HEK293 (cell line): ENCODE results near the gene AP5S1.

Source experiments
- HOXD13 ChIP-seq: sonication (generic); formaldehyde crosslinking; IDR thresholded peaks from 2 replicates; pipeline ENCODE4 v1.8.0; 2022; ENCODE audit warnings: missing genetic modification reagents, borderline replicate concordance
- IKZF3 ChIP-seq: fragments of 450-650 bp; IDR thresholded peaks from 2 replicates; pipeline ENCODE4 v1.5.0; 2018; ENCODE audit warnings: missing biosample characterization, mild to moderate bottlenecking, missing genetic modification characterization, moderate library complexity
- KLF1 ChIP-seq: fragments of 450-650 bp; formaldehyde crosslinking; IDR thresholded peaks from 2 replicates; pipeline ENCODE4 v1.5.1; 2016; ENCODE audit warnings: missing biosample characterization, missing genetic modification characterization
- KLF8 ChIP-seq: fragments of 450-650 bp; formaldehyde crosslinking; IDR thresholded peaks from 2 replicates; pipeline ENCODE4 v1.5.1; 2016; ENCODE audit warnings: missing biosample characterization, missing genetic modification characterization
- MYNN ChIP-seq: fragments of 450-650 bp; formaldehyde crosslinking; IDR thresholded peaks from 2 replicates; pipeline ENCODE4 v1.5.1; 2016; ENCODE audit warnings: missing biosample characterization, missing genetic modification characterization, borderline replicate concordance
- SETDB1 ChIP-seq: IDR thresholded peaks from one replicate; pipeline ENCODE4 v1.6.1; 2017; ENCODE audit warnings: mild to moderate bottlenecking, low read length, moderate library complexity, mixed read lengths; ENCODE audit not compliant: insufficient read length
- SP2 ChIP-seq: fragments of 450-650 bp; formaldehyde crosslinking; IDR thresholded peaks from 2 replicates; pipeline ENCODE4 v1.5.1; 2016; ENCODE audit warnings: missing biosample characterization, missing genetic modification characterization
- TCF7L2 ChIP-seq: IDR thresholded peaks from 2 replicates; pipeline ENCODE4 v1.6.1; 2011; ENCODE audit warnings: low read depth, mild to moderate bottlenecking, inconsistent platforms, low read length, moderate library complexity, borderline replicate concordance
- TRIM28 ChIP-seq: IDR thresholded peaks from 2 replicates; pipeline ENCODE4 v1.6.1; 2011; ENCODE audit warnings: low read length, control low read depth, borderline replicate concordance
- YY2 ChIP-seq: fragments of 450-650 bp; formaldehyde crosslinking; IDR thresholded peaks from 2 replicates; pipeline ENCODE4 v1.5.1; 2016; ENCODE audit warnings: missing biosample characterization, missing genetic modification characterization
- ZFHX2 ChIP-seq: fragments of 450-650 bp; formaldehyde crosslinking; conservative IDR thresholded peaks from 2 replicates; pipeline ENCODE4 v1.5.1; 2016; ENCODE audit warnings: missing biosample characterization, missing genetic modification characterization
- ZFP41 ChIP-seq: fragments of 450-650 bp; formaldehyde crosslinking; IDR thresholded peaks from 2 replicates; pipeline ENCODE4 v1.5.1; 2016; ENCODE audit warnings: missing biosample characterization, missing genetic modification characterization, borderline replicate concordance
- ZNF112 ChIP-seq: fragments of 450-650 bp; formaldehyde crosslinking; IDR thresholded peaks from 2 replicates; pipeline ENCODE4 v1.5.0; 2017; ENCODE audit warnings: missing biosample characterization, missing genetic modification characterization
- ZNF121 ChIP-seq: fragments of 450-650 bp; formaldehyde crosslinking; IDR thresholded peaks from 2 replicates; pipeline ENCODE4 v1.5.1; 2016; ENCODE audit warnings: missing biosample characterization, missing genetic modification characterization
- ZNF324 ChIP-seq: fragments of 450-650 bp; formaldehyde crosslinking; IDR thresholded peaks from 2 replicates; pipeline ENCODE4 v1.5.1; 2016; ENCODE audit warnings: missing biosample characterization, missing genetic modification characterization
- ZNF366 ChIP-seq: fragments of 450-650 bp; formaldehyde crosslinking; conservative IDR thresholded peaks from 2 replicates; pipeline ENCODE4 v1.5.1; 2016; ENCODE audit warnings: missing biosample characterization, missing genetic modification characterization
- ZNF394 ChIP-seq: fragments of 450-650 bp; formaldehyde crosslinking; IDR thresholded peaks from 2 replicates; pipeline ENCODE4 v1.5.1; 2016; ENCODE audit warnings: missing biosample characterization, missing genetic modification characterization, mild to moderate bottlenecking, moderate library complexity, borderline replicate concordance
- ZNF521 ChIP-seq: fragments of 450-650 bp; formaldehyde crosslinking; IDR thresholded peaks from 2 replicates; pipeline ENCODE4 v1.5.1; 2017; ENCODE audit warnings: missing biosample characterization, mild to moderate bottlenecking, missing genetic modification characterization
- ZNF561 ChIP-seq: fragments of 450-650 bp; IDR thresholded peaks from 2 replicates; pipeline ENCODE4 v1.5.1; 2018; ENCODE audit warnings: missing biosample characterization, missing genetic modification characterization, borderline replicate concordance
- ZNF596 ChIP-seq: fragments of 450-650 bp; IDR thresholded peaks from 2 replicates; pipeline ENCODE4 v1.5.0; 2018; ENCODE audit warnings: missing biosample characterization, mild to moderate bottlenecking, missing genetic modification characterization, moderate library complexity
- ZNF707 ChIP-seq: fragments of 450-650 bp; formaldehyde crosslinking; IDR thresholded peaks from 2 replicates; pipeline ENCODE4 v1.5.1; 2016; ENCODE audit warnings: missing biosample characterization, missing genetic modification characterization
- ZNF747 ChIP-seq: fragments of 450-650 bp; formaldehyde crosslinking; IDR thresholded peaks from 2 replicates; pipeline ENCODE4 v1.5.1; 2016; ENCODE audit warnings: missing biosample characterization, missing genetic modification characterization
- ZNF76 ChIP-seq: fragments of 450-650 bp; formaldehyde crosslinking; IDR thresholded peaks from 2 replicates; pipeline ENCODE4; 2016; ENCODE audit warnings: low read depth, missing biosample characterization, missing genetic modification characterization, borderline replicate concordance
- ZNF768 ChIP-seq: fragments of 450-650 bp; formaldehyde crosslinking; IDR thresholded peaks from 2 replicates; pipeline ENCODE4 v1.5.1; 2018; ENCODE audit warnings: missing biosample characterization, mild to moderate bottlenecking, missing genetic modification characterization
- TF ChIP-seq, protein P1 (sequence below): fragments of 450-650 bp; formaldehyde crosslinking; IDR thresholded peaks from 2 replicates; pipeline ENCODE4 v1.5.1; 2016; ENCODE audit warnings: missing biosample characterization, missing genetic modification characterization
- TF ChIP-seq, protein P2 (sequence below): fragments of 450-650 bp; formaldehyde crosslinking; IDR thresholded peaks from 2 replicates; pipeline ENCODE4 v1.5.1; 2016; ENCODE audit warnings: missing biosample characterization, missing genetic modification characterization
- TF ChIP-seq, protein P3 (sequence below): fragments of 450-650 bp; formaldehyde crosslinking; IDR thresholded peaks from 2 replicates; pipeline ENCODE4 v1.5.1; 2016; ENCODE audit warnings: missing biosample characterization, missing genetic modification characterization
- TF ChIP-seq, protein P4 (sequence below): fragments of 450-650 bp; formaldehyde crosslinking; IDR thresholded peaks from 2 replicates; pipeline ENCODE4 v1.5.1; 2016; ENCODE audit warnings: missing biosample characterization, missing genetic modification characterization, borderline replicate concordance
- TF ChIP-seq, protein P5 (sequence below): fragments of 450-650 bp; formaldehyde crosslinking; IDR thresholded peaks from 2 replicates; pipeline ENCODE4 v1.5.1; 2016; ENCODE audit warnings: missing biosample characterization, missing genetic modification characterization
- TF ChIP-seq, protein P6 (sequence below): fragments of 450-650 bp; formaldehyde crosslinking; IDR thresholded peaks from 2 replicates; pipeline ENCODE4 v1.5.1; 2017; ENCODE audit warnings: missing biosample characterization, missing genetic modification characterization

Gene AP5S1

DNA sequence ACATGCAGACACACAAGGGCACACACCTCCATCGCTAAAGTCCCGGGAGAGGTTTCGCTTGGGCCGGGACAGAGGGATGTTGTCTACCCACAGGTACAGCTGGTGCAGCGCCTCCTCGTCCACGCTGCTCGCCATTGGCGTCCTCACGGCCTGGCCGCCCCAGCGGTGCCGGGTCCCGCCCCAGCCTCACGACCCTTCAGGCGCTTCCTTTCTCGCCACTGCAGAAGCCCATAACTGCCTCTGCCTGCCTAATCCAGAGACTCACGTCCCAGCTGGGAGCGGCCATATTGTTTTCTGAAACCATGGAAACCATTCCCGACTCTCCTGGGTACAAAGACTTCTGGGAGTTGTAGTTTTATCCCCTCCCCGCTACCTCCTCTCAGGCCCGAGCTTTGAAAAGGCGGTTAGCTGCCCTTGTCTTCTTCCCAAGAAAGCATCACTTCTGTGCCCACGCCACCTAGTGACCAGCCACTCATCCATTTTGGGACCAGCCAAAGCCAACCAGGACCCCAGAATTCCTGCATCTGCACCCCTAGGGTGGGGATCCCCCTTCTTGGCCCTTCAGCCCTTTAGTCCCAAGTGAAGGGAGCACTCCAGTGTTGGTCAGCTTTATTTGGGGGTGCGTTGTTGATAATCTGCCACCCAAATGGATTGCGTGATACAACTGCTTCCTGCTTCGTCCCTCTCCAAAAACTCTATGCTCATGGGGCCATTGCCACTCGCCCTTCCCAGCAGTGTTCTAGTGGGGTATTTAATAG is 39.0 kb upstream of the AP5S1 start, which contains the start of gene SPEF1 (continued):
- TF ChIP-seq, protein P1, sequence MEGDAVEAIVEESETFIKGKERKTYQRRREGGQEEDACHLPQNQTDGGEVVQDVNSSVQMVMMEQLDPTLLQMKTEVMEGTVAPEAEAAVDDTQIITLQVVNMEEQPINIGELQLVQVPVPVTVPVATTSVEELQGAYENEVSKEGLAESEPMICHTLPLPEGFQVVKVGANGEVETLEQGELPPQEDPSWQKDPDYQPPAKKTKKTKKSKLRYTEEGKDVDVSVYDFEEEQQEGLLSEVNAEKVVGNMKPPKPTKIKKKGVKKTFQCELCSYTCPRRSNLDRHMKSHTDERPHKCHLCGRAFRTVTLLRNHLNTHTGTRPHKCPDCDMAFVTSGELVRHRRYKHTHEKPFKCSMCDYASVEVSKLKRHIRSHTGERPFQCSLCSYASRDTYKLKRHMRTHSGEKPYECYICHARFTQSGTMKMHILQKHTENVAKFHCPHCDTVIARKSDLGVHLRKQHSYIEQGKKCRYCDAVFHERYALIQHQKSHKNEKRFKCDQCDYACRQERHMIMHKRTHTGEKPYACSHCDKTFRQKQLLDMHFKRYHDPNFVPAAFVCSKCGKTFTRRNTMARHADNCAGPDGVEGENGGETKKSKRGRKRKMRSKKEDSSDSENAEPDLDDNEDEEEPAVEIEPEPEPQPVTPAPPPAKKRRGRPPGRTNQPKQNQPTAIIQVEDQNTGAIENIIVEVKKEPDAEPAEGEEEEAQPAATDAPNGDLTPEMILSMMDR: peak; percentile 86
- TF ChIP-seq, protein P2, sequence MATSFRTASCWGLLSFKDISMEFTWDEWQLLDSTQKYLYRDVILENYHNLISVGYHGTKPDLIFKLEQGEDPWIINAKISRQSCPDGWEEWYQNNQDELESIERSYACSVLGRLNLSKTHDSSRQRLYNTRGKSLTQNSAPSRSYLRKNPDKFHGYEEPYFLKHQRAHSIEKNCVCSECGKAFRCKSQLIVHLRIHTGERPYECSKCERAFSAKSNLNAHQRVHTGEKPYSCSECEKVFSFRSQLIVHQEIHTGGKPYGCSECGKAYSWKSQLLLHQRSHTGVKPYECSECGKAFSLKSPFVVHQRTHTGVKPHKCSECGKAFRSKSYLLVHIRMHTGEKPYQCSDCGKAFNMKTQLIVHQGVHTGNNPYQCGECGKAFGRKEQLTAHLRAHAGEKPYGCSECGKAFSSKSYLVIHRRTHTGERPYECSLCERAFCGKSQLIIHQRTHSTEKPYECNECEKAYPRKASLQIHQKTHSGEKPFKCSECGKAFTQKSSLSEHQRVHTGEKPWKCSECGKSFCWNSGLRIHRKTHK: no peak
- TF ChIP-seq, protein P3, sequence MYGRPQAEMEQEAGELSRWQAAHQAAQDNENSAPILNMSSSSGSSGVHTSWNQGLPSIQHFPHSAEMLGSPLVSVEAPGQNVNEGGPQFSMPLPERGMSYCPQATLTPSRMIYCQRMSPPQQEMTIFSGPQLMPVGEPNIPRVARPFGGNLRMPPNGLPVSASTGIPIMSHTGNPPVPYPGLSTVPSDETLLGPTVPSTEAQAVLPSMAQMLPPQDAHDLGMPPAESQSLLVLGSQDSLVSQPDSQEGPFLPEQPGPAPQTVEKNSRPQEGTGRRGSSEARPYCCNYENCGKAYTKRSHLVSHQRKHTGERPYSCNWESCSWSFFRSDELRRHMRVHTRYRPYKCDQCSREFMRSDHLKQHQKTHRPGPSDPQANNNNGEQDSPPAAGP (tag by site-specific recombination): no peak
- TF ChIP-seq, protein P4, sequence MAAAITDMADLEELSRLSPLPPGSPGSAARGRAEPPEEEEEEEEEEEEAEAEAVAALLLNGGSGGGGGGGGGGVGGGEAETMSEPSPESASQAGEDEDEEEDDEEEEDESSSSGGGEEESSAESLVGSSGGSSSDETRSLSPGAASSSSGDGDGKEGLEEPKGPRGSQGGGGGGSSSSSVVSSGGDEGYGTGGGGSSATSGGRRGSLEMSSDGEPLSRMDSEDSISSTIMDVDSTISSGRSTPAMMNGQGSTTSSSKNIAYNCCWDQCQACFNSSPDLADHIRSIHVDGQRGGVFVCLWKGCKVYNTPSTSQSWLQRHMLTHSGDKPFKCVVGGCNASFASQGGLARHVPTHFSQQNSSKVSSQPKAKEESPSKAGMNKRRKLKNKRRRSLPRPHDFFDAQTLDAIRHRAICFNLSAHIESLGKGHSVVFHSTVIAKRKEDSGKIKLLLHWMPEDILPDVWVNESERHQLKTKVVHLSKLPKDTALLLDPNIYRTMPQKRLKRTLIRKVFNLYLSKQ (tag by site-specific recombination): no peak
- TF ChIP-seq ZNF596 (tag by site-specific recombination): no peak
- peak; percentile 47; the same call in 1 of the 2 replicates for TF ChIP-seq SP2
- no peak for TF ChIP-seq ZNF394 (tag by site-specific recombination)
- TF ChIP-seq ZNF747 (tag by site-specific recombination): no peak
- no peak for TF ChIP-seq ZNF324 (tag by site-specific recombination)
- peak; percentile 86 for TF ChIP-seq IKZF3 (tag by site-specific recombination)
- no peak for TF ChIP-seq ZNF121 (tag by site-specific recombination)
- TF ChIP-seq TRIM28: no peak
- TF ChIP-seq ZNF561 (tag by site-specific recombination): no peak
- no peak for TF ChIP-seq ZFP41 (tag by site-specific recombination)
- no peak for TF ChIP-seq ZNF768
- TF ChIP-seq MYNN (tag by site-specific recombination): no peak
- TF ChIP-seq ZNF366 (tag by site-specific recombination): peak; percentile 61
- TF ChIP-seq ZNF521 (tag by site-specific recombination): no peak
- no peak for TF ChIP-seq HOXD13 (CRISPR knock-in tag)
- no peak for TF ChIP-seq ZNF112 (tag by site-specific recombination)
- no peak for TF ChIP-seq ZNF707 (tag by site-specific recombination)
- no peak for TF ChIP-seq KLF1 (tag by site-specific recombination)
- TF ChIP-seq TCF7L2: no peak
- TF ChIP-seq, protein P5, sequence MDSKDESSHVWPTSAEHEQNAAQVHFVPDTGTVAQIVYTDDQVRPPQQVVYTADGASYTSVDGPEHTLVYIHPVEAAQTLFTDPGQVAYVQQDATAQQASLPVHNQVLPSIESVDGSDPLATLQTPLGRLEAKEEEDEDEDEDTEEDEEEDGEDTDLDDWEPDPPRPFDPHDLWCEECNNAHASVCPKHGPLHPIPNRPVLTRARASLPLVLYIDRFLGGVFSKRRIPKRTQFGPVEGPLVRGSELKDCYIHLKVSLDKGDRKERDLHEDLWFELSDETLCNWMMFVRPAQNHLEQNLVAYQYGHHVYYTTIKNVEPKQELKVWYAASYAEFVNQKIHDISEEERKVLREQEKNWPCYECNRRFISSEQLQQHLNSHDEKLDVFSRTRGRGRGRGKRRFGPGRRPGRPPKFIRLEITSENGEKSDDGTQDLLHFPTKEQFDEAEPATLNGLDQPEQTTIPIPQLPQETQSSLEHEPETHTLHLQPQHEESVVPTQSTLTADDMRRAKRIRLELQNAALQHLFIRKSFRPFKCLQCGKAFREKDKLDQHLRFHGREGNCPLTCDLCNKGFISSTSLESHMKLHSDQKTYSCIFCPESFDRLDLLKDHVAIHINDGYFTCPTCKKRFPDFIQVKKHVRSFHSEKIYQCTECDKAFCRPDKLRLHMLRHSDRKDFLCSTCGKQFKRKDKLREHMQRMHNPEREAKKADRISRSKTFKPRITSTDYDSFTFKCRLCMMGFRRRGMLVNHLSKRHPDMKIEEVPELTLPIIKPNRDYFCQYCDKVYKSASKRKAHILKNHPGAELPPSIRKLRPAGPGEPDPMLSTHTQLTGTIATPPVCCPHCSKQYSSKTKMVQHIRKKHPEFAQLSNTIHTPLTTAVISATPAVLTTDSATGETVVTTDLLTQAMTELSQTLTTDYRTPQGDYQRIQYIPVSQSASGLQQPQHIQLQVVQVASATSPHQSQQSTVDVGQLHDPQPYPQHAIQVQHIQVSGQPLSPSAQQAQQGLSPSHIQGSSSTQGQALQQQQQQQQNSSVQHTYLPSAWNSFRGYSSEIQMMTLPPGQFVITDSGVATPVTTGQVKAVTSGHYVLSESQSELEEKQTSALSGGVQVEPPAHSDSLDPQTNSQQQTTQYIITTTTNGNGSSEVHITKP (tag by site-specific recombination): peak; percentile 23; the same call in 1 of the 2 replicates
- TF ChIP-seq YY2 (tag by site-specific recombination): peak; percentile 95
- TF ChIP-seq, protein P6, sequence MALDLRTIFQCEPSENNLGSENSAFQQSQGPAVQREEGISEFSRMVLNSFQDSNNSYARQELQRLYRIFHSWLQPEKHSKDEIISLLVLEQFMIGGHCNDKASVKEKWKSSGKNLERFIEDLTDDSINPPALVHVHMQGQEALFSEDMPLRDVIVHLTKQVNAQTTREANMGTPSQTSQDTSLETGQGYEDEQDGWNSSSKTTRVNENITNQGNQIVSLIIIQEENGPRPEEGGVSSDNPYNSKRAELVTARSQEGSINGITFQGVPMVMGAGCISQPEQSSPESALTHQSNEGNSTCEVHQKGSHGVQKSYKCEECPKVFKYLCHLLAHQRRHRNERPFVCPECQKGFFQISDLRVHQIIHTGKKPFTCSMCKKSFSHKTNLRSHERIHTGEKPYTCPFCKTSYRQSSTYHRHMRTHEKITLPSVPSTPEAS (tag by site-specific recombination): 0 out of 2 replicates have a peak, but pooled peaks have one; percentile 24
- TF ChIP-seq ZFHX2: no peak
- TF ChIP-seq ZNF76: peak; percentile 98
- TF ChIP-seq KLF8 (tag by site-specific recombination): no peak
- no peak for TF ChIP-seq SETDB1
